Measurements from ENCODE around the gene CORO2A. TPM values are rescaled to one million over a fixed set of nuclear protein-coding genes. Genes with fewer than 3 reads are reported as not detected.

Gene CORO2A
- polyA plus RNA-seq, 1 of the 3 experiments (the other 2 are of a cell fraction), result 2.3 TPM

DNA sequence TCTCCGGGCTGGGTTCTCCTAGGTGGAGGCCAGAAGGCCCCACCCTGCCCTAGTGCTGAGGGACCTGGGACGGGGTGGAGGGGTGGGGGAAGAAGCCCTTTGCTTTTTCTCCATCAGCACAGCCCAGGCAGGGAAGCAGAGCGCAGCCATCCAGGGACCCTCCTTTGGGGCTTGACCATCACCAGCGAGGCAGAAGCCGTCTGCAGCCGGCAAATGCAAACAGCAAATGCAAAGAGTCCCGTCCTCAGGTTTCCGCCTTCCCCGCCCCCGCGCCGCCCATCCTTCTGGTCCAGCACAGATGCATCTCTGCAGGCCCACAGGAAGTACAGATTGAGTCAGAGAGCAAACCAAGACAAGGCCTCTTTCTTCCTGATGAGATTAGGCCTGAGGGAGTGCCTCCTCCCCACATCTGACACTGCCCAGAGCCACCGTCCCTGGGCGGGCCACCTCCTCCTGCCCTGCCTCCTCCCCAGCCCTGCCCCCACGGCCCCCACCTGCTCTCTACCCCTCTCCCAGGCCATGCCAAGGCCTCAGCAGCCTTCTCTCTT is 23.4 kb downstream of the CORO2A start (continued):
- no peak for TF ChIP-seq MXI1 (IDR thresholded peaks at IDR 0.05; ENCODE audit: low read depth, low read length)
- TF ChIP-seq MAX (IDR thresholded peaks at IDR 0.05; ENCODE audit: low read depth), result no peak
- TF ChIP-seq POLR2AphosphoS5 (IDR thresholded peaks at IDR 0.05; ENCODE audit: low read depth, low read length), result peak; percentile 51; the same call in 1 of the 2 replicates
- TF ChIP-seq, protein P1, sequence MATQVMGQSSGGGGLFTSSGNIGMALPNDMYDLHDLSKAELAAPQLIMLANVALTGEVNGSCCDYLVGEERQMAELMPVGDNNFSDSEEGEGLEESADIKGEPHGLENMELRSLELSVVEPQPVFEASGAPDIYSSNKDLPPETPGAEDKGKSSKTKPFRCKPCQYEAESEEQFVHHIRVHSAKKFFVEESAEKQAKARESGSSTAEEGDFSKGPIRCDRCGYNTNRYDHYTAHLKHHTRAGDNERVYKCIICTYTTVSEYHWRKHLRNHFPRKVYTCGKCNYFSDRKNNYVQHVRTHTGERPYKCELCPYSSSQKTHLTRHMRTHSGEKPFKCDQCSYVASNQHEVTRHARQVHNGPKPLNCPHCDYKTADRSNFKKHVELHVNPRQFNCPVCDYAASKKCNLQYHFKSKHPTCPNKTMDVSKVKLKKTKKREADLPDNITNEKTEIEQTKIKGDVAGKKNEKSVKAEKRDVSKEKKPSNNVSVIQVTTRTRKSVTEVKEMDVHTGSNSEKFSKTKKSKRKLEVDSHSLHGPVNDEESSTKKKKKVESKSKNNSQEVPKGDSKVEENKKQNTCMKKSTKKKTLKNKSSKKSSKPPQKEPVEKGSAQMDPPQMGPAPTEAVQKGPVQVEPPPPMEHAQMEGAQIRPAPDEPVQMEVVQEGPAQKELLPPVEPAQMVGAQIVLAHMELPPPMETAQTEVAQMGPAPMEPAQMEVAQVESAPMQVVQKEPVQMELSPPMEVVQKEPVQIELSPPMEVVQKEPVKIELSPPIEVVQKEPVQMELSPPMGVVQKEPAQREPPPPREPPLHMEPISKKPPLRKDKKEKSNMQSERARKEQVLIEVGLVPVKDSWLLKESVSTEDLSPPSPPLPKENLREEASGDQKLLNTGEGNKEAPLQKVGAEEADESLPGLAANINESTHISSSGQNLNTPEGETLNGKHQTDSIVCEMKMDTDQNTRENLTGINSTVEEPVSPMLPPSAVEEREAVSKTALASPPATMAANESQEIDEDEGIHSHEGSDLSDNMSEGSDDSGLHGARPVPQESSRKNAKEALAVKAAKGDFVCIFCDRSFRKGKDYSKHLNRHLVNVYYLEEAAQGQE (IDR thresholded peaks at IDR 0.05; ENCODE audit: low read depth, low read length), result no peak
- TF ChIP-seq EZH2phosphoT487 (IDR thresholded peaks at IDR 0.05; ENCODE audit: borderline replicate concordance, low read depth), result no peak
- no peak for TF ChIP-seq ELF1 (IDR thresholded peaks at IDR 0.05)

- Histone ChIP-seq H3F3A (replicated peaks; ENCODE audit: insufficient read depth) (no peaks in the 10 kb centered on the region), H3K36me3 (replicated peaks in 1 of 2; ENCODE audit: control insufficient read depth in 1 of 2, insufficient read depth in 2 of 2, low read length in 1 of 2) (no peaks in the 10 kb centered on the region), H3K9me2 (no peaks in the 10 kb centered on the region), H3K4me3 (ENCODE audit: low read depth in 2 of 2, low read length in 1 of 2) (no peak overlapping the region), H3K4me2 (no peak overlapping the region), H3K4me1 (ENCODE audit: control insufficient read depth in 1 of 2, insufficient read depth in 2 of 2, low read depth in 1 of 2, low read length in 1 of 2) (peaks cover 7 to 47% of the 10 kb centered on the region in 2 experiments; a peak in 3 of 4 replicates), H2AFZ (ENCODE audit: low read depth) (no peak overlapping the region), H3K9me3 (no peaks in the 10 kb centered on the region), H3K27ac (ENCODE audit: low read depth in 2 of 2, low read length in 1 of 2) (peak overlapping the region in 1 of 2 experiments; percentile 77; a peak in 2 of 4 replicates), H3K79me2 (ENCODE audit: insufficient read depth) (no peaks in the 10 kb centered on the region), H3K27me3 (ENCODE audit: insufficient read depth) (no peaks in the 10 kb centered on the region), H4K20me1 (ENCODE audit: insufficient read depth) (no peaks in the 10 kb centered on the region), H3K9ac (no peak overlapping the region)
- 88% methylated on average over 3 of the region's 3 CpGs for WGBS (ENCODE audit: low lambda C conversion rate)
- TF ChIP-seq MEF2A (IDR thresholded peaks at IDR 0.05; ENCODE audit: borderline replicate concordance, low read depth) (no peak), RCOR1 (IDR thresholded peaks at IDR 0.05; ENCODE audit: low read length) (no peak), TCF12 (IDR thresholded peaks at IDR 0.05) (no peak), EP300 (IDR thresholded peaks at IDR 0.05; ENCODE audit: borderline replicate concordance in 1 of 2, low read depth in 1 of 2, low read length in 1 of 2) (no peak)
- TF ChIP-seq, protein P2, sequence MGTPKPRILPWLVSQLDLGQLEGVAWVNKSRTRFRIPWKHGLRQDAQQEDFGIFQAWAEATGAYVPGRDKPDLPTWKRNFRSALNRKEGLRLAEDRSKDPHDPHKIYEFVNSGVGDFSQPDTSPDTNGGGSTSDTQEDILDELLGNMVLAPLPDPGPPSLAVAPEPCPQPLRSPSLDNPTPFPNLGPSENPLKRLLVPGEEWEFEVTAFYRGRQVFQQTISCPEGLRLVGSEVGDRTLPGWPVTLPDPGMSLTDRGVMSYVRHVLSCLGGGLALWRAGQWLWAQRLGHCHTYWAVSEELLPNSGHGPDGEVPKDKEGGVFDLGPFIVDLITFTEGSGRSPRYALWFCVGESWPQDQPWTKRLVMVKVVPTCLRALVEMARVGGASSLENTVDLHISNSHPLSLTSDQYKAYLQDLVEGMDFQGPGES (IDR thresholded peaks at IDR 0.05; ENCODE audit: low read depth, low read length), result no peak
- CTCF ChIA-PET, result interaction anchor here (0.9 to 1.3 kb wide), 2 partner anchors 11 to 94 kb away, joined by 3 read pairs; no protein-coding TSS in a partner anchor
- POLR2A ChIA-PET, result no interaction called here
- DNase-seq, result no peak
These were observed 24.2 kb downstream of the CORO2A start for GRCh38 chr9:98168153-98168780.
